HepG2 (cell line): ENCODE data around the gene SSC5D. TPM values are rescaled to one million over a fixed set of nuclear protein-coding genes. Genes with fewer than 3 reads are reported as not detected.

Experiments used
- AGO1 ChIP-seq: fragments of 200-400 bp; formaldehyde crosslinking; IDR thresholded peaks from 2 replicates; pipeline ENCODE4 v1.6.1; 2017; ENCODE audit warnings: mild to moderate bottlenecking, low read depth, low read length, moderate library complexity; ENCODE audit not compliant: poor library complexity, severe bottlenecking
- ATF5 ChIP-seq: sonication (generic); formaldehyde crosslinking; IDR thresholded peaks from 2 replicates; pipeline ENCODE4 v1.4.0; 2020; ENCODE audit warnings: mild to moderate bottlenecking, low read depth, missing genetic modification reagents
- CENPBD1 ChIP-seq: sonication (generic); formaldehyde crosslinking; IDR thresholded peaks from 2 replicates; pipeline ENCODE4 v1.8.0; 2022; ENCODE audit warnings: missing genetic modification reagents, low read depth, mild to moderate bottlenecking, borderline replicate concordance
- EP300 ChIP-seq, 3 experiments: sonication (generic) in 1 of 3; formaldehyde crosslinking in 1 of 3; IDR thresholded peaks; 2 replicates each; pipeline versions ENCODE4 v1.5.1 to v1.6.1; 2011 to 2020; ENCODE audit warnings: low read depth in 2 of 3, low read length in 2 of 3, borderline replicate concordance in 1 of 3, improper control_type of control experiment in 1 of 3, mild to moderate bottlenecking in 1 of 3, missing genetic modification reagents in 1 of 3, moderate library complexity in 1 of 3
- FOSL2 ChIP-seq: sonication (generic); formaldehyde crosslinking; IDR thresholded peaks from 2 replicates; pipeline ENCODE4 v1.4.0; 2020; ENCODE audit warnings: missing genetic modification reagents
- GLMP ChIP-seq: sonication (generic); formaldehyde crosslinking; IDR thresholded peaks from 2 replicates; pipeline ENCODE4 v1.9.0; 2021; ENCODE audit warnings: missing genetic modification reagents, mild to moderate bottlenecking, borderline replicate concordance
- MAF1 ChIP-seq: sonication (generic); formaldehyde crosslinking; IDR thresholded peaks from 2 replicates; pipeline ENCODE4 v1.5.0; 2020; ENCODE audit warnings: missing genetic modification reagents, borderline replicate concordance
- NAIF1 ChIP-seq: sonication (generic); formaldehyde crosslinking; IDR thresholded peaks from 2 replicates; pipeline ENCODE4 v1.5.0; 2020; ENCODE audit warnings: mild to moderate bottlenecking, missing genetic modification reagents, borderline replicate concordance
- NCOA5 ChIP-seq: sonication (generic); formaldehyde crosslinking; IDR thresholded peaks from 2 replicates; pipeline ENCODE4 v1.4.0; 2020; ENCODE audit warnings: missing genetic modification reagents
- PRPF4 ChIP-seq: fragments of 200-400 bp; formaldehyde crosslinking; IDR thresholded peaks from 2 replicates; pipeline ENCODE4 v1.6.1; 2016; ENCODE audit warnings: low read length, low read depth; ENCODE audit not compliant: poor library complexity, severe bottlenecking
- RNF2 ChIP-seq: fragments of 450-650 bp; conservative IDR thresholded peaks from 2 replicates; pipeline ENCODE4 v1.6.1; 2016; ENCODE audit warnings: low read depth
- SP5 ChIP-seq: IDR thresholded peaks from 2 replicates; pipeline ENCODE4 v1.6.1; 2016; ENCODE audit warnings: low read depth, borderline replicate concordance
- STAT6 ChIP-seq: sonication (generic); formaldehyde crosslinking; IDR thresholded peaks from 2 replicates; pipeline ENCODE4 v1.4.0; 2020; ENCODE audit warnings: missing genetic modification reagents, mild to moderate bottlenecking, borderline replicate concordance
- TBX2 ChIP-seq: sonication (generic); formaldehyde crosslinking; IDR thresholded peaks from 2 replicates; pipeline ENCODE4 v1.5.0; 2020; ENCODE audit warnings: missing genetic modification reagents, mild to moderate bottlenecking, borderline replicate concordance
- TFE3 ChIP-seq: IDR thresholded peaks from 2 replicates; pipeline ENCODE4 v1.6.1; 2016
- THAP7 ChIP-seq: sonication (generic); formaldehyde crosslinking; IDR thresholded peaks from 2 replicates; pipeline ENCODE4 v1.8.1; 2023; ENCODE audit warnings: mild to moderate bottlenecking, missing genetic modification reagents
- ZNF563 ChIP-seq: sonication (generic); formaldehyde crosslinking; IDR thresholded peaks from 2 replicates; pipeline ENCODE4 v1.8.0; 2022; ENCODE audit warnings: mild to moderate bottlenecking, moderate library complexity, missing genetic modification reagents
- ZNF644 ChIP-seq: IDR thresholded peaks from 2 replicates; pipeline ENCODE4 v1.6.1; 2016; ENCODE audit warnings: low read depth
- polyA plus RNA-seq, 8 experiments: library from polyadenylated mRNA; depleted of rRNA in 3 of 8; stranded (reverse) in 7 of 8; unstranded in 1 of 8; fragments of >200 nt; fragmentation: Illumina TruSeq in 4 of 8; extraction: Trizol in 4 of 8; gene quantifications; 2 replicates each; pipeline versions ENCODE4 v1.2.1 to v1.2.3, GENCODE V29; 2011 to 2016; ENCODE audit warnings: low read depth in 4 of 8, missing spikeins in 1 of 8, mixed read lengths in 1 of 8; ENCODE audit not compliant: insufficient read depth in 1 of 8
- total RNA-seq, 5 experiments: library from RNA; depleted of rRNA; stranded (reverse); fragments of >200 nt; fragmentation: Illumina TruSeq; extraction: Trizol; gene quantifications; 2 replicates each; pipeline ENCODE4 v1.2.3, GENCODE V29; 2016; ENCODE audit warnings: low read depth in 1 of 5

The SSC5D gene
- total and polyA plus RNA-seq, 2 of the 13 experiments (the other 11 are each of a cell fraction or from before 2014, with no cell fraction given) = not detected

- TF ChIP-seq TFE3 (CRISPR knock-in tag) = 0 out of 2 replicates have a peak, but pooled peaks have one; percentile 4
- peak; percentile 77 for TF ChIP-seq FOSL2 (CRISPR knock-in tag)
- no peak for TF ChIP-seq RNF2
- TF ChIP-seq AGO1 = no peak
- no peak for TF ChIP-seq ZNF563 (CRISPR knock-in tag)
- TF ChIP-seq ZNF644 (CRISPR knock-in tag) = no peak
- no peak for TF ChIP-seq CENPBD1 (CRISPR knock-in tag)
- TF ChIP-seq EP300 (IDR thresholded peaks at IDR 0.05; ENCODE audit: low read depth in 2 of 2, low read length in 2 of 2) = no peak
- TF ChIP-seq EP300 (CRISPR knock-in tag; IDR thresholded peaks at IDR 0.05; ENCODE audit: borderline replicate concordance) = no peak
- no peak for TF ChIP-seq PRPF4
- TF ChIP-seq GLMP = no peak
- TF ChIP-seq NCOA5 = no peak
- TF ChIP-seq SP5 (CRISPR knock-in tag) = no peak
- TF ChIP-seq MAF1 (CRISPR knock-in tag) = no peak
- TF ChIP-seq STAT6 (CRISPR knock-in tag) = no peak
- no peak for TF ChIP-seq TBX2 (CRISPR knock-in tag)
- TF ChIP-seq ATF5 (CRISPR knock-in tag) = no peak
- TF ChIP-seq THAP7 = no peak
- no peak for TF ChIP-seq NAIF1 (CRISPR knock-in tag)
These were observed 58.8 kb downstream of the SSC5D start (continued) for GRCh38 chr19:55546822-55547614.
